Activated CD8-positive, alpha-beta memory T cell treated with anti-CD3 and anti-CD28 coated beads, Interleukin-2, amount 50 U/mL, for 4 hours (primary cell): Measurements from ENCODE around the gene COL5A1.
"Not testable (repeated sequence)": the region's sequence is repeated elsewhere in the genome, so short reads cannot be mapped to it uniquely, and the experiment has no call there.

ENCODE experiments used
- DNase-seq: peaks from one replicate; pipeline ENCODE4 v3.0.0-alpha.2; 2020

Gene COL5A1

GRCh38 chr9:134693641-134694367 is 52.2 kb downstream of the COL5A1 start:
- DNase-seq = no peak

- no peak for DNase-seq
These were observed 52.7 kb downstream of the COL5A1 start for GRCh38 chr9:134694368-134694665.

GRCh38 chr9:134694714-134695113 is 53.1 kb downstream of the COL5A1 start:
- DNase-seq = no peak

- DNase-seq = no peak
These were observed 53.5 kb downstream of the COL5A1 start for GRCh38 chr9:134695144-134695543.

GRCh38 chr9:134696433-134696832 is 54.8 kb downstream of the COL5A1 start:
- no peak for DNase-seq

GRCh38 chr9:134698111-134698510 is 56.5 kb downstream of the COL5A1 start:
- no peak for DNase-seq

GRCh38 chr9:134698587-134699342 is 57.2 kb downstream of the COL5A1 start:
- DNase-seq = peak; percentile 45

- DNase-seq = no peak
These were observed 57.7 kb downstream of the COL5A1 start for GRCh38 chr9:134699343-134699740.

- no peak for DNase-seq
These were observed 59.2 kb downstream of the COL5A1 start for GRCh38 chr9:134700636-134701350.

- no peak for DNase-seq
These were observed 60.1 kb downstream of the COL5A1 start for GRCh38 chr9:134701581-134702259.

- no peak for DNase-seq
These were observed 60.7 kb downstream of the COL5A1 start for GRCh38 chr9:134702291-134702690.

GRCh38 chr9:134703730-134704114 is 62.1 kb downstream of the COL5A1 start:
- DNase-seq = not testable (repeated sequence)

- no peak for DNase-seq
These were observed 62.9 kb downstream of the COL5A1 start for GRCh38 chr9:134704498-134704897.

GRCh38 chr9:134705786-134706185 is 64.2 kb downstream of the COL5A1 start:
- no peak for DNase-seq

GRCh38 chr9:134706522-134706921 is 64.9 kb downstream of the COL5A1 start:
- no peak for DNase-seq

GRCh38 chr9:134707031-134707680 is 65.6 kb downstream of the COL5A1 start:
- DNase-seq = no peak

- no peak for DNase-seq
These were observed 66.4 kb downstream of the COL5A1 start for GRCh38 chr9:134707731-134708671.

- no peak for DNase-seq
These were observed 67.1 kb downstream of the COL5A1 start for GRCh38 chr9:134708672-134709038.

- no peak for DNase-seq
These were observed 68.1 kb downstream of the COL5A1 start for GRCh38 chr9:134709512-134710270.

GRCh38 chr9:134710271-134710540 is 68.6 kb downstream of the COL5A1 start:
- no peak for DNase-seq

GRCh38 chr9:134710901-134711300 is 69.3 kb downstream of the COL5A1 start:
- no peak for DNase-seq
